HG03342 (cell line): ENCODE results near the gene UPP2.

Experiments
- ATAC-seq: cut with Tn5 transposase; IDR thresholded peaks from one replicate; pipeline ENCODE4 v1.9.1; 2021; ENCODE audit warnings: mild to moderate bottlenecking, moderate library complexity; ENCODE audit not compliant: unreplicated experiment

Gene UPP2

GRCh38 chr2:158135096-158135495 is 33.4 kb downstream of the UPP2 start:
- ATAC-seq: no peak

- no peak for ATAC-seq
Measured at GRCh38 chr2:158138255-158138654, 36.6 kb downstream of the UPP2 start.

- no peak for ATAC-seq
Measured at GRCh38 chr2:158140201-158140600, 38.5 kb downstream of the UPP2 start.

GRCh38 chr2:158142165-158142564 is 40.5 kb downstream of the UPP2 start:
- no peak for ATAC-seq

GRCh38 chr2:158142568-158143332 is 41.1 kb downstream of the UPP2 start:
- ATAC-seq: peak; percentile 80

- no peak for ATAC-seq
Measured at GRCh38 chr2:158143703-158144360, 42.2 kb downstream of the UPP2 start.

- no peak for ATAC-seq
Measured at GRCh38 chr2:158144914-158145625, 43.4 kb downstream of the UPP2 start.

- no peak for ATAC-seq
Measured at GRCh38 chr2:158153270-158154015, 51.8 kb downstream of the UPP2 start.

- ATAC-seq: no peak
Measured at GRCh38 chr2:158154596-158154995, 52.9 kb downstream of the UPP2 start.

GRCh38 chr2:158172719-158173118 is 71.0 kb downstream of the UPP2 start:
- no peak for ATAC-seq

- ATAC-seq: no peak
Measured at GRCh38 chr2:158174495-158174894, 72.8 kb downstream of the UPP2 start.

GRCh38 chr2:158174956-158175355 is 73.3 kb downstream of the UPP2 start:
- ATAC-seq: no peak

GRCh38 chr2:158178646-158179045 is 77.0 kb downstream of the UPP2 start:
- no peak for ATAC-seq

- ATAC-seq: no peak
Measured at GRCh38 chr2:158179660-158180059, 78.0 kb downstream of the UPP2 start.

GRCh38 chr2:158181171-158181570 is 79.5 kb downstream of the UPP2 start:
- no peak for ATAC-seq

- no peak for ATAC-seq
Measured at GRCh38 chr2:158182676-158183295, 81.1 kb downstream of the UPP2 start.

- no peak for ATAC-seq
Measured at GRCh38 chr2:158184001-158184400, 82.3 kb downstream of the UPP2 start.

- no peak for ATAC-seq
Measured at GRCh38 chr2:158184556-158185343, 83.1 kb downstream of the UPP2 start.
